GM18502 (cell line): ENCODE measurements around the gene MYH10.
A peak's percentile ranks its signal among the peaks of the same experiment; 100 is the strongest.

Experiments used
- ATAC-seq: cut with Tn5 transposase; IDR thresholded peaks from one replicate; pipeline ENCODE4 v1.9.1; 2021; ENCODE audit warnings: mild to moderate bottlenecking; ENCODE audit not compliant: unreplicated experiment, poor library complexity

Gene MYH10

DNA sequence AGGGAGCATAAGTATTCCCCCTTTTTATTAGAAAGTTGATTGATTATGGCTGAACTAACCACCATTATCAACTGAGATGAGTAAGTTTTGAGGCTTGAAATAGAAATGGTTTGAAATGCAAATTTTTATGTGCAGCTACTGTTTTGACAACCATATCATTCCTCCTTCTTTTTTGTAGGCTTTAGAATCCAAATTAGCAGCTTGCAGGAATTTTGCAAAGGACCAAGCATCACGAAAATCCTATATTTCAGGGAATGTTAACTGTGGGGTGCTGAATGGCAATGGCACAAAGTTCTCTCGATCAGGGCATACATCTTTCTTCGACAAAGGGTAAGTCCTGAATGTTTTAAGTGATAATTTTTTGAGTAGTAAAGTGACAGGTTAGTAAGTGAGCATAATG lies 170.7 kb downstream of the MYH10 start:
- no peak for ATAC-seq

DNA sequence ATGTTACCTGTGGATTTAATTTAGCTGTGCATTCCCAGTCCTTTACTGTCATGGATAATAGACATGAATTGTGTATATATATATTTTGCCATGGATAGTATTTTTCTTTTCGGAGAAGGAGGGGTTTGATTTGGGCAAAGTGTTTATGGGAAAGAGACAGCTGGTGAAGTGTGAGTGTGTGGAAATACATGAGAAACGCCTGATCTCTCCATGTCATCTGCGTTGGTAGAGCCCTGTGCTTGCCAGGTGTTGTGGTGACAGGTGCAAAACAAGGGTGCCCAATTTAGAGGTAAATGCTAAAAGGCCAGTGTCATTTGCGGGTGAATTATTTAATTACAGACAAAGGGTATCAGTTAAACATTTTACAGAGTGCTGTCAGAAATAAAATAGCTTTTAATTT lies 171.4 kb downstream of the MYH10 start:
- no peak for ATAC-seq

DNA sequence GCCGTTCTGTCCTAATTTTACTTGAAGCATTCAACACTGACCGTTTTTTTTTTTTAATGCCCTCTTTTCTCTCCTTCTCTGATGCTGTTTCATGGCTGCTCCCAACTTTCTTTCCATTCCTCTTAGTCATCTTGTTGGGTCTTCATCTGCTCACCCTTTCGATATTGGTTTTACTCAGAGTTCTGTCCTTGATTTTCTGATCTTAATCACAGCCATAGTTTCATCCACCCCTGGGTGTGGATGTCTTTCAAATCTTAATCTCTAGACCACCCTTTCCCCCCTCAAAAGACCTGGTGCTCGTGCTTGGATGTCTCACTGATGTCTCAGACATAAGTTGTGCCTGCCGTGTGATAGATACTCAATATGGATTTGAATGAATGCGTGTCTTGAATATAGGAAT lies 172.4 kb downstream of the MYH10 start:
- ATAC-seq = no peak

DNA sequence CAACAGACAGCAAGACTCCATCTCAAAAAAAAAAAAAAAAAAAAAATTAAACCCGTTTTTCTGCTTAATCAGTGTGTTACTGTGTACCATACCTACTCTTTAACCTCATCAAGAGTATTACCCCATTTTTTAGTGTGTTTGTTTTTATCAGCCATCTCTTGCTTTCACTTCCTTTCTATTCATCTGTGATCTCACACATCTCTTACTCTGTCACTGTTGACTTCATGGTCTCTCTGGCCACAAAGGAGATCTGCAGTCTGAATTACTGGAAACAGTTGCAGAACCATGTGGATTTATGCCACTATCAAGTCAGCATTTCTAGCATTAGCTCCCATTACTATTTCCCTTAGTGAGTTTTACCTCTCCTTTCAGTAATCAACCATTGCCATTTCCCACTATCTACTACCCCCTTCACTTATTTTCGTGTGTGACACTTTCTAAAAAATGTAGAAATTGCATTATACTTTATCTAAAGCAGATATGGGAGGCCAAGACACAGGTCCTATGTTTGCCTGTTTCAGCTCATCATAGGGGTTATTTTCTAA lies 174.8 kb downstream of the MYH10 start:
- no peak for ATAC-seq

DNA sequence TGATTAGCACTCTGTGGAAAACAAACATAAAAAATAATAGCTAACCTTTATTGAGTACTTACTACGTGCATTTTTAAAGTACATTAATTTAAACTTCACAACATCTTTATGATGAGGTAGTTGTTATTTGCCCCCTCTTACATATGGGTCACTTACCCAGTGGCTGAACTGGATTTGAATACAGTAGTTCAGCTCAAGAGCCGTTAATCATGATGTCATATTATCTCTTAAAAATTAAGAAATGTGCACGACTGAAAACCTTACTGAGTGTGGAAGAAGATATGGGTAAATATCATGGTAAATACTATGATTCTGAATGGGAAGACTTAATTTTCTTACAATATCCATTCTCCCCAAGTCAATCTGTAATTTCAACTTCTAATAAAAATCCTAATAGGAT lies 177.2 kb downstream of the MYH10 start:
- no peak for ATAC-seq

DNA sequence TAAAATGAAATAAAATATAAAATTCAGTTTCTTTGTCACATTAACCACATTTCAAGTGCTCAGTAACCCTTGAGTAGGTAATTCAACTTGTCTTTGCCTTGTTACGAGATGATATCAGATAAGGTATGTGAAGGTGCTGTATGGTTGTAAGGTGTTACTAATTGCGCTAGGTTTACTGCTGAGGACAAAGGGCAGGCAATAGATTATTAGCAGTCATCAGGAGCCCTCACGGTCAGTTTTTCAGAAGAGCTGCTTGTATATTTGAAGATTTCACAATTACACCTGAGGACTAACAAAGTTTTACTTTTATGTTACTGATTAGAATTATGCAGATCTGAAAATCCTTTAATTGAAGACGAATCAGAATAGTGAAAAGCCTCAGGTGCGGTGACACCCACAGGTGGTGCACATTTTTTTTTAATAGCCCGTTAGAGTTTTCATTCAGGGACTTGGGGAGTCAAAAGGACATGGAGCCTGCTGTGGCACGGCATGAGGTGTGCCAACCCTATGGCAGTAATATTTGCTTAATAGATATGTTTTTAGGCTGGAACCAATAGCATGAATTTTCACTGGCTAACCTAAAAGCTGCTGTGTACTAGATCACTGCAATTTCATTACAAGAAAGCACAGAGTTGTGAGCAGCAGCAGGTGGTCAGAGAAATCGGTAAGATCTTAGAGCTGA lies 178.5 kb downstream of the MYH10 start:
- no peak for ATAC-seq

DNA sequence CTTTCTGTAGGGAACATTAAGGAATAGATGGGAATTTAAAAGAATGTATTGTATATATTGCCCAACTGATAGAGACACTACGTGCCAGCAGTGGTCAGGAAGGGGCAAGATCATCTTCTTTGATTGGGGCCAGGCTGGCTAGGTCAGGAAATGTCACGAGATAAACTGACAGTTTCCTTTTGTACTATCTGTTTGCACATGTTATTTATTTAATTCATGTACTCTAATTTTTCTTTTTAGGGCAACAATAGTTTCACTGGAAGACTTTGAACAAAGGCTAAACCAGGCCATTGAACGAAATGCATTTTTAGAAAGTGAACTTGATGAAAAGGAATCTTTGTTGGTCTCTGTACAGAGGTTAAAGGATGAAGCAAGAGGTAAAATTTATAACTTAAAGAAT lies 182.2 kb downstream of the MYH10 start:
- no peak for ATAC-seq

DNA sequence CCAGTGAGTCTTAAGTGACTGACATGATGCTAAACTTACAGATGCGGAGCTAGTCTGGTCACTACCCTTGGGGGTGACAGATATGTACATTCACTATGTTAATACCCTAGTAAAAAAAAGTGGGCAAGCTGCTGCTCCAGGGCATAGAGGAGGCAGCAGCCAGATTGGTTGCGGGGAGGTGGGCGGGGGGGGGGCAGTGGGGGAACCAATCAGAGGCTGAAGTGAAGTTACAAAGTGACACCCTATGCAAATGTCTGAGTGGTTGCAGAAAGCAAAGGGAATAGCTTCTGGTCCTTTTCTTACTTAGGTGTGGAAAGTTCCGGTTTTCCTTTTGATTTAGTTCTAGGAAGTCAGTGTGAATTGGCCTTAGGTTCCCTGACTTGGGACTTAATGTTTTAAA lies 182.7 kb downstream of the MYH10 start:
- ATAC-seq = no peak

DNA sequence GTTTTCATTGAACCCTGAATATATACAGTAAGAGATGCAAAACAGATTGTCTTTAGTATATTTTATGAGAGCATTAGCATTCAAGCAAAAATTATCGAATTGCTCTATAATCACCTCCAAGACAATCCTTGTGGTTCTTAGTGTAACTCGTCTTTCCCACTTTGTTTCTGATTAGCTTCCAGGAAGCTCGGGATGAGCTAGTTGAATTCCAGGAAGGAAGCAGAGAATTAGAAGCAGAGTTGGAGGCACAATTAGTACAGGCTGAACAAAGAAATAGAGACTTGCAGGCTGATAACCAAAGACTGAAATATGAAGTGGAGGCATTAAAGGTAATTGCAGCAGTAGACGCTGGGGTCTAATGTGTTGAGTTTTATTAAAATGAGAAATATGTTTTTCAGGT lies 185.0 kb downstream of the MYH10 start:
- no peak for ATAC-seq

DNA sequence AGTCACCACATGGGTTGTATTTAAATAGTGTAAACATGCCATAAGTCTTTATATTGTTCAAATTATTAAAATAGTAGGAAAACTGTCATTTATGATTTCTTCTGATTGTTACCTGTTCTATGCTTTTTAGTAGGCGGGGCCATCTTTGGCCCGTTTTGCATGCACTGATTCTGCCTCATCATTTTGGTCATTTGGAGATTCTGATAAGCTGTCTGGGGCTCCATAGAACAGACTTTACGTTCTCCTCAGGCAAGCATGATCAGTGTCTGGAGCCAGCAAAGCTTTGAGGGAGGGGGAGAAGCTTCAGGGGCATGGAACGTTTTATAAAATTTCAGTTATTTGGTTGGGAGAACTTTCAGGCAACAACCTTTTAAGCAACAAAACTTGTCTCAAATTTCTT lies 186.0 kb downstream of the MYH10 start:
- no peak for ATAC-seq

DNA sequence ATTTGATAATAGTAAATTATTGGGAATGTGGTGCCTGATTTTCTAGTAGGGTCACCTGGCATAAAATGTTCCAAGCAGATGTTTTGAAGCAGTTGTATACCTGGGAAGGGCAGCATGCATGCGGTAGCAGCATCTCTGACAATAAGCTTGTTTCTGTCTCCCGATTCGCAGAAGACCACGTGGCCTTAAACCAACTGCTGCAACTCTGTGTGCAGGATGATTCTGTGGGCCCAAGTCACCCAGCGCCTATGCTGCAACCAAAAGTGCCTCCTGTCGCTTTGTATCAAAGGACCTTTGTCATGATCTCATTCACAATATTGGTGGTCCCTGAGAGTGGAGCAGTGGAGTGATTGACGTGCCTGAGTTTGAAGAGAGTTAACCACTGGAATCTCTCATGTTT lies 186.8 kb downstream of the MYH10 start:
- no peak for ATAC-seq

DNA sequence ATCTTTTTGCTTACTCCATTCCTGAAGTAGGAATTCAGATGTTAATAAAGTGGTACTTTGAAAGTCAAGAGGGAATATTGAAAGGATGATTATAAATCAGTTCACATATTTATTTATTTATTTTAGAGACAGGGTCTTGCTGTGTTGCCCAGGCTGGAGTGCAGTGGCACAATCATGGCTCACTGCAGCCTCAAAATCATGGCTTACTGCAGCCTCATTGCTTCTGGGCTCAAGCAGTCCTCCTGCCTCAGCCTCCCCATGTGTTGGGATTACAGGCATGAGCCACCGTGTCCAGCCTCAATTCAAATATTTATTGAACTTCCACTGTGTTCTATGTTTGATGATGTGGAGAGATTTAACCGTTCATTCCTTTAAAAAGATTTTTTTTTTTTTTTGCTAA lies 188.2 kb downstream of the MYH10 start:
- no peak for ATAC-seq

DNA sequence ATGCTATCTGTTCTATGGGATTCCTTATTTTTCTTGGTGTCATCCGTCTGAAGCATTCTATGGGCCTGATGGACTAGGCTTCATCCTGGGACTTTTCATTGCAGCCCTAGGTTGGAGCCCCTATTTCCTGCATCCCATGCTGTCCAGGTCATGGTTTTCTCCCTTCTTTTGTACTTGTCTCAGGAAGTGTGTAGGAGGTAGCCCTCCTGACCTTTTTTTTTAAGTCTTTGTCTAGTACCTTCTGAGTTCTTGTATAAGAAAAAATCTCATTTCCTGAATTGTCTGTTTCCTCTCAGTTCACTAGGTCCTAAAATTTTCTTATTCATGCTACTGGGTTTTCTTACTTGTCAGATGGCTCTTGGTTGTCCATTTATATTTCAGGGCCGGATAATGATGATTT lies 188.8 kb downstream of the MYH10 start:
- ATAC-seq = no peak

DNA sequence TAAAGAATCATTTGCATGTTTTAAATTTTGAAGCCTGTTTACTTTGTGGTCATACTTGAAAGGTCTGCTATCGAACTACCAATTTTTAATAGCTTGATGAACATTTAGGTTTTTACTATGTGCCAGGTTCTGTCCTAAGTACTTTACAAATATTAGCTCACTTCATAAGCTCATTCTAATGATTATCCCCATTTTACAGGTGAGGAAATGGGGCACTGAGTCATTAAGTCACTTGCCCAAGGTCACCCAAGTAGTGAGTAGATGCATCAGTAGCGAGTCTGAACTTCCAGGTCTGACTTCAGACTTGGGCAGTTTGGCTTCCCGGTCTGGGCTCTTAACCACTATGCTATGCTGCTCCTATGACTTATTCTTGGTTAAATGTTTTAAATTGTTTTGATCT lies 190.8 kb downstream of the MYH10 start:
- ATAC-seq = no peak

DNA sequence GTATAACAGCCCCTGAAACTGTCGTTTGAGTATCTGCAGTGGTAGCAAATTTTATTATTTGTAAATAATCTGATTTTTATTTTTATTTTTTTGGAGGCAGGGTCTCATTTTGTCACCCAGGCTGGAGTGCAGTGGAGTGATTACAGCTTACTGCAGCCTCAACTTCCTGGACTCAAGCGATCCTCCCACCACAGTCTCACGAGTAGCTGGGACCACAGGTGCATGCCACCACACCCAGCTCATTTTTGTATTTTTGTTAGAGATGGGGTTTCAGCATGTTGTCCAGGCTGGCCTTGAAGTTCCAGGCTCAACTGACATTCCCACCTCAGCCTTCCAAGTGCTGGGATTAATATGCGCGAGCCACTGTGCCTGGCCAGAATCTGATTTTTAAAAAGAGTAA lies 192.1 kb downstream of the MYH10 start:
- no peak for ATAC-seq

DNA sequence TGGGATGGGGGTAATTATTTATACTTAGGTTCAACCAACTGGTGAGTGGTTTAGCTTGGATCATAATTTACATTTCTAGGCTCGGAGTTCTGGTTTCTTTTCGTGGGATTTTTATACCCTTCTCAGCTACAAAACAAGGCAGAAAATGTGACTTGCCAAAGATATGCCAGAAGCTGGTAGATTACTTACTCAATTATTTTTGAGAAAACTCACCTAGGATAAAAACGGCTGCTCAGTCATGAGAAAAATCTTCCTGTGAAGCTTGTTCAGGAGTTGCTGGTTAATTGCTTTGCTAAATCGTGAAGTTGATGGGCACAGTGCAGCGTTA lies 193.7 kb downstream of the MYH10 start:
- ATAC-seq = no peak

DNA sequence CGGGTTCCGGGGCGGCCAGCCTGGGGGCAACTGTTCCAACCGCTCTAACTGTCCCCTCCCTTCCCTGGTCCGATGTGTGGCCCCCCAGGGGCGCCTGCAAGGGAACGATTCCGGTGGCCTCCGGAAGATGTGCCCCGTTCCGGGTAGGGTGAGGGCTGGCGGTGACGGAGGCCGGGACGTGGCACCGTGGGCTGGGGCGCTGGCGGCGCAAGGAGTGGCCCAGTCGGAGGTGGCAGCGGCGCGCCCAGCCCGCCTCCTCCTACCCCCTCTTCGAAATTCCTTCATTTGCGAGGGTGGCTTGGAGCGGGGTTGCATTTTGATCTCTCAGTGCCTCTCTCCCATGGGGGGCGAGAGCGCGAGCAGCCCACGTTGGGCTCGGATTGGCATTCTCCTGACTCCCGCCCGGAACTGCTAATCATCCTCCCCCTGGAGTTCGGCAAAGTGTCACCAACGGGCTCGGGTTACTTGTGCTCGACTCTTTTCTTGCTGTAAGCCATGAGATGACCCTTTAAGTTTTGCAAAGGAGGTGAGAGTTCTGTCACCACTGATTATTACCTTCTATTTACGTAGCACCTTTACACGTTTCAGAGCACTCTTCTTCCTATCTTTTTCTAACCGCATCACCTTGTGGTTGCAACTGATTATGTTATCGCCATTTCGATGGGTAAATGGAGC lies 194.2 kb downstream of the MYH10 start:
- peak; percentile 58 for ATAC-seq

DNA sequence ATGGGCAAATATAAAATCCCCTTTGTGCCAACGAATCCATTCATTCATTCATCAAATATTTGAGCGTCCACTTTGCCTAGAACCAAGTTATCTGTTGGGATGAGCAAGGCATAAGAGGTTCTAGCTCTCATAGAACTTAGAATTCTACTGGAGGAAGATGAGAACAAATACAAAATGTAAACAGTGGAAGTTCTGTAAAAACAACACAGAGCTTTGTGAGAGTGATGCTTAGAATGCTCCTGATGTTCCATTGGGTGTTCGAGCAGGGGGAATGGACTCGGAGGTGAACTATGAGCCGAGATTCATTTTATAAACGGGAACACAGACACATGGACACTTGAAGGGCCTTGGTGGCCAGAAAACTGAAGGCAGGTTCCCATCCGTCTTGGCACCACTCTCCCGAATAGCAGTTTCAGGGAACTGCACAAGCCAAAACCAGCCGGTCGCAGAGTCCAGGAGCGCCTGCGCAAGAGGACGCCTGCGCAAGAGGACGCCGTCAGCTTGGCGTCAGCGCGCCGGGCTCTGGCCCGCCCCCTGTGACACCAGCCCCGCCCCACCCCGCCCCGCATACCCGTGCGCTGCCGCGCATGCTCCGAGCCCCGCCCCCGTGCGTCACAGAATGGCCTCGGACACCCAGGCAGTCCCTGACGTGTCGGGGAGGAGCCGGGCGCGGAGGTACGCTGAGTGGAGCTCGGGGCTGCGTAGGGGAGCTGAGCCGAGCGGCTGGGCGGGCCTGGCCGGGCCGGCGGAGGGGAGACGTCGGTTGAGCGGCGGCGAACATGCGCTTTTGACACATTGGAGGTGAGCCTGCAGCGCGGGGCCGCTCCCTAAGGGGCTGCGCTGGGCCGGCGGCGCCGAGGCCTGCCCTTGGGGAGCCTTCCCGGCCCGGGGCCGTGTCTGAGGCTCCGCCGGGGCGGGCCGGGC lies 195.0 kb downstream of the MYH10 start, which contains the start of gene NDEL1:
Gene NDEL1 (plus strand): TSS at position 640 of the 924 bp plus-strand sequence. CDS start 8,388 bp downstream, outside the sequence.
- ATAC-seq = peak; percentile 95

DNA sequence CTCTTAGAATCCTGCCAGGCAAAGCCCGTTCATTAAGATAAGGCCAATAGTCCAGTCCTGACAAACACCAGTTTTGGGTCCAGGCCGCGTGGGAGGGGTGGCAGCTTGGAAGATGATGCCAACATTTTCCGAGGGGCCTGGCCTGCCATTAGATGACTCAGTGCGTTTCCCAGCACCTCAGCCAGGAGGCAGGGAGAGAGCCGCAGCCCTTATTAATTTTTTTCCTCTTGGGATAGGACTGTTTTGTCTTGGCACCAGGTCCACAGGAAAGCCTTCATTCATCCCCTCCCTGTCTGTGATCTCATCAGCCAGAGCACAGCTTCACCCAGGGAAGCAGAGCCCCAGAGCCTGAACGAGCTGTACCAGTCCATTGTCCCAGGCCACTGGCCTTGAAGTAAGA lies 199.6 kb downstream of the MYH10 start:
- no peak for ATAC-seq

DNA sequence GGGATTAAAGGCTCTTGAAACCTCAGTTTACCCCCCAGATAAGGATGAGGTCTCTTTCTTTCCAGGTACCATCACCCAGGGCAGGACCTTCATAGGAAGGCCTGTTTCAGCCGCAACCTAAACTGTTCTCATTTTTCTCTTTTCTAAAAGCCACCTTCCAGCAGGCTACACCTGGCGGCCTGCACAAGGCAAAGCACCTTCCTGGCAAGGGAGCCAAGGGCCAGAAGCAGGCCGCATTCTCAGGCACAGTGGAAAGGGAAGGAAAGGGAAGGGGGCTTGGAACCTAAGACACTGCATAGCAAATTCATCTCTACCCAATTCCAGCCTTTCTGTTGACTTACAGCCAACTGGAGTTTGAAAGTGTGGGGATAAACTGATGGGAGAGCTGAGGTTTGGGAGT lies 203.7 kb downstream of the MYH10 start:
- no peak for ATAC-seq

DNA sequence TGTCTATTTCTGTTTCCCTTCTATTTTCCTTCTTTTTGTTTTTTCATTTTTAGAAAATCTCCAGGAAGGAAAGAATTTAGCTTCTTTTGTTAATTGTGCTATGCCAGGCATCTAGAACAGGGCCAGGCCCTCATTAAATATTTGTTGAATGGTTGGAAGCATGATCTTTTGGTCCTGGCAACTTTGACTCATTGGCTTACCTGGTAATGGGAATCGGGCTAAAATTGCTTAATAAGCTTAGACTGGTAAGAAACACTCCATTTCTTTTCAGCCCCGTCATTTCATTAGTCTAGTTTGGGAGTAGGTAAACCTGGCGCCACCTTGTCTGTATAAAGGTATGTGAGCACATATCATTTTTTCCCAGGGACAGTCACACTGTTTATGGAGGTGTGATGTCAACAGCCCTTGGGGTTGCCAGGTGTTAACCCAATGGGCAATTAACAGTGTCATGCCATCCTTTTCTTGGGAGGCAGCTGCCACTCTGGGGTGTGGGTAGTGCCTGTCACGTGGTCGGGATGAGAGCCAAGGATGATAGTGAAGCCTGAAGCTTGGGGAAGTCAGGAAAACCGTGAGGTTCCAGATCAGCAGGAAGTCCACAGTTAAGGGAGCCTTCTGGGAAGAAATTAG lies 204.3 kb downstream of the MYH10 start:
- ATAC-seq = no peak
